Right atrium auricular region (tissue), 2 donors: ENCODE measurements around the gene COL24A1. TPM values are rescaled to one million over a fixed set of nuclear protein-coding genes. Genes with fewer than 3 reads are reported as not detected.

Experiments
- DNase-seq: peaks from one replicate; pipeline ENCODE4 v3.0.0-alpha.2; 2019; ENCODE audit warnings: low spot score
- H3K27ac ChIP-seq, 2 donors: fragments of 200-600 bp; sonication (generic); 1 replicate in 1 of 2; 2 replicates in 1 of 2; pipeline ENCODE4 v1.5.1; 2016 to 2019
- H3K27me3 ChIP-seq, 2 donors: fragments of 200-600 bp; sonication (generic); one replicate each; pipeline versions ENCODE4 v1.5.1 to v1.6.0; 2017 to 2019
- H3K36me3 ChIP-seq: fragments of 200-600 bp; sonication (generic); one replicate; pipeline ENCODE4 v1.5.1; 2016
- H3K4me1 ChIP-seq, 2 donors: fragments of 200-600 bp; sonication (generic); one replicate each; pipeline versions ENCODE4 v1.5.1 to v1.6.0; 2017 to 2019
- H3K4me3 ChIP-seq, 2 donors: fragments of 200-600 bp; sonication (generic); 1 replicate in 1 of 2; 2 replicates in 1 of 2; pipeline ENCODE4 v1.5.1; 2017 to 2019; ENCODE audit warnings: mild to moderate bottlenecking in 1 of 2, moderate library complexity in 1 of 2
- H3K9me3 ChIP-seq, 2 donors: fragments of 200-600 bp; sonication (generic); one replicate each; pipeline ENCODE4 v1.5.1; 2019
- CTCF ChIP-seq, 2 donors: fragments of 200-600 bp; sonication (generic); IDR thresholded peaks; one replicate each; pipeline ENCODE4 v1.5.1; 2019; ENCODE audit warnings: antibody characterized with exemption in 2 of 2
- total RNA-seq, 2 donors: library from RNA; depleted of rRNA; stranded (reverse); fragments of >200 nt; gene quantifications; one replicate each; pipeline ENCODE4 v1.1.0, GENCODE V29; 2016

The COL24A1 gene
- total RNA-seq, 2 donors from 2014 or later, result 0.67 to 1.0 TPM

- Histone ChIP-seq H3K36me3 (no peaks in the 10 kb centered on the region), H3K4me1 (no peaks in the 10 kb centered on the region), H3K27ac (no peak overlapping the region), H3K9me3 (no peaks in the 10 kb centered on the region), H3K27me3 (no peaks in the 10 kb centered on the region), H3K4me3 (no peak overlapping the region)
- DNase-seq, result no peak
- no peak for TF ChIP-seq CTCF (IDR thresholded peaks at IDR 0.05)
Observed at GRCh38 chr1:86110451-86111129, 46.0 kb downstream of the COL24A1 start.

GRCh38 chr1:86105533-86105866, 51.1 kb downstream of the COL24A1 start:
- DNase-seq, result no peak
- no peak for TF ChIP-seq CTCF (IDR thresholded peaks at IDR 0.05)

GRCh38 chr1:86104606-86105532, 51.7 kb downstream of the COL24A1 start:
- Histone ChIP-seq H3K36me3 (no peaks in the 10 kb centered on the region), H3K4me1 (no peaks in the 10 kb centered on the region), H3K27me3 (no peaks in the 10 kb centered on the region), H3K4me3 (no peak overlapping the region), H3K9me3 (peaks cover 0 to 6% of the 10 kb centered on the region in 2 donors), H3K27ac (no peak overlapping the region)
- DNase-seq, result no peak
- no peak for TF ChIP-seq CTCF (IDR thresholded peaks at IDR 0.05)

More at GRCh38 chr1:86105533-86105866, 51.1 kb downstream of the COL24A1 start:
- H3K4me1 ChIP-seq, result no peaks in the 10 kb centered on the region
- H3K9me3 ChIP-seq, result peaks cover 0 to 6% of the 10 kb centered on the region in 2 donors
- no peaks in the 10 kb centered on the region for H3K36me3 ChIP-seq
- no peaks in the 10 kb centered on the region for H3K27me3 ChIP-seq
- H3K27ac ChIP-seq, result no peak overlapping the region
- no peak overlapping the region for H3K4me3 ChIP-seq

GRCh38 chr1:86101616-86102015, 55.0 kb downstream of the COL24A1 start:
- no peak for DNase-seq
- TF ChIP-seq CTCF (IDR thresholded peaks at IDR 0.05), result no peak
- H3K9me3 ChIP-seq, result peaks cover 0 to 6% of the 10 kb centered on the region in 2 donors
- H3K36me3 ChIP-seq, result no peaks in the 10 kb centered on the region
- no peak overlapping the region for H3K27ac ChIP-seq
- no peaks in the 10 kb centered on the region for H3K4me1 ChIP-seq
- no peak overlapping the region for H3K4me3 ChIP-seq
- no peaks in the 10 kb centered on the region for H3K27me3 ChIP-seq

GRCh38 chr1:86100401-86100800, 56.2 kb downstream of the COL24A1 start:
- no peak overlapping the region for H3K4me3 ChIP-seq
- DNase-seq, result no peak
- TF ChIP-seq CTCF (IDR thresholded peaks at IDR 0.05), result no peak

More at GRCh38 chr1:86100401-86100800, 56.2 kb downstream of the COL24A1 start:
- no peaks in the 10 kb centered on the region for H3K27me3 ChIP-seq
- no peak overlapping the region for H3K27ac ChIP-seq
- H3K4me1 ChIP-seq, result no peaks in the 10 kb centered on the region
- H3K36me3 ChIP-seq, result no peaks in the 10 kb centered on the region
- peaks cover 0 to 6% of the 10 kb centered on the region in 2 donors for H3K9me3 ChIP-seq
